GM18907 (cell line): Measurements from ENCODE around the gene RSPH10B2.
"Not testable (repeated sequence)": the region's sequence is repeated elsewhere in the genome, so short reads cannot be mapped to it uniquely, and the experiment has no call there.

Experiments used
- ATAC-seq: cut with Tn5 transposase; IDR thresholded peaks from one replicate; pipeline ENCODE4 v1.9.1; 2021; ENCODE audit warnings: mild to moderate bottlenecking, moderate library complexity; ENCODE audit not compliant: unreplicated experiment

The RSPH10B2 gene

DNA sequence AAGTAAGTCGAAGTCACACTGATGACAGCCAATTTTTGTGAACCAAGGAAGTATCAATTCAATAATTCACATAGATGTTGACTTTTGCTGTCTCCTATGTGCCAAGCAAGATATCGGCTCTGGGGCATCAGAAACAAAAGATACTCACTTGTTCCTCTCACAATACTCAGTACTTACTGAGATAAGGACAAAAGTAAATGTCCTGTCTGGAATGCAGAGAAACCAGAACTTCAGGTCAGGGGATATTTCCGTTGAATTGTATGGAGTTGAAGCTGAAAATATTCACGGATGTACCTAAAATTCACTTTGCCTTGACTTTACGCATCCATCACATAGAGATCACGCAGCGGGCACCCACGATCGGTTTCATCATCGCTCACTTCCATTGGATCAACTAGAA, 83.2 kb downstream of the RSPH10B2 start:
- ATAC-seq = not testable (repeated sequence)

DNA sequence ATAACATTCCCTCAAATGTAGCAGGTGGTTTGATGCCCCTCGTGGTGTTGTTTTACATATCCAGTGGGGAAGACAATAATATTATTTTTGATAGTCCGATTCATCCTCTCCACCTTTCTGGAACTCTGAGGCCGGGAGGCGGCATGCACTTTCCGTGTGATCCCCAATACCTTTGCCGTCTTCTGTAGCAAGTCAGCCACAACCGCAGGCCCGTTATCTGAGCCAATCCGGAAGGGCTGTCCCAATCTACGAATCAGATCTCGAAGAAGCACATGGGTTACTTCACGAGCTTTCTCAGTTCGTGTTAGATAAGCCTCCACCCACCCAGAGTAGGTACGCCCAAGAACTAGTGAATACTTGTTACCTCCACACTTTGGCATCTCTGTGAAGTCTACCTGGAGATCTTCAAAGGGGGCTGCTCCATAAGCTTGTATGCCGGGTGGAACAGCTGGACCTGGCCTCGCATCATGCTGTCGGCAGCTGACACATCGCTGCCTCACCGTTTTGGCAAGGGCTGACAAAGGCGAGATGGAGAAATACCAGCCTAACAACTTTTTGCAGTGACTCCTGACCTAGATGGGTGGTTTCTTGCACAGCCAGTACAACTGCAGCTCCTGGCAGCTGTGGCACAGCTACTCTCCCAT, 88.5 kb downstream of the RSPH10B2 start:
- not testable (repeated sequence) for ATAC-seq

DNA sequence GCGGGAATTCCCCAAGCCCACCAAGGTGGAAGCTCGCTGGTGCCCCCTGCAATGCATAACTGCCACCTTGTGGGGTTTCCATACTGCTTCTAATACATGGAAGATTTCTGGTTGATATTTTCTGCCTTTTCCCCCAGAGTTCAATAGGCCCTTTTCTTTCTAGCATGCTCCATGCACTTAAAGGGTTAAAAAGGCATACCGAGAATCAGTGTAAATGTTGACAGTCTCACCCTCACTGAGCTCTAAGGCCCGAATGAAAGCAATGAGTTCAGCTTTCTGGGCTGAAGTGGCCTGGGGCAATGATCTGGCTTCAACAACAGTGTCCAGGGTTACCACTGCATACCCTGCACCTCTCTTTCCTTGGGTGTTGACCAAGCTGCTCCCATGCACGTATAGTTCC, 89.2 kb downstream of the RSPH10B2 start:
- not testable (repeated sequence) for ATAC-seq

DNA sequence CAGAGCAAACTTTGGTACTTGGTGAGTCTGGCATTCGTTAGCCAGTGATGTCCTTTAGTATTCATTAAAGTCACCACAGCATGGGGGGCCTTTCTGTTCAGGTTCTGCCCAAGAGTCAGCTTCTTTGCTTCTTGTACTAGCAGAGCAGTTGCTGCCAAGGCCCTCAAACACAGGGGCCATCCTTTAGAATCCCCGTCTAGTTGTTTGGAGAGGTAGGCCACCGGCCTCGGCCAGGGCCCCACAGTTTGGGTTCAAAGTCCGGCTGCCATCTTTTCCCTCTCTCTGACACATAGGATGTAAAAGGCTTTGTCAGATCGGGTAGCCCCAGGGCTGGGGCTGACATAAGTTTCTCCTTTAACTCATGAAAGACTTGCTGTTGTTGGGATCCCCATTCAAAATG, 89.8 kb downstream of the RSPH10B2 start:
- ATAC-seq = not testable (repeated sequence)

- ATAC-seq = not testable (repeated sequence)
These were observed 92.1 kb downstream of the RSPH10B2 start for GRCh38 chr7:6845971-6846449.

DNA sequence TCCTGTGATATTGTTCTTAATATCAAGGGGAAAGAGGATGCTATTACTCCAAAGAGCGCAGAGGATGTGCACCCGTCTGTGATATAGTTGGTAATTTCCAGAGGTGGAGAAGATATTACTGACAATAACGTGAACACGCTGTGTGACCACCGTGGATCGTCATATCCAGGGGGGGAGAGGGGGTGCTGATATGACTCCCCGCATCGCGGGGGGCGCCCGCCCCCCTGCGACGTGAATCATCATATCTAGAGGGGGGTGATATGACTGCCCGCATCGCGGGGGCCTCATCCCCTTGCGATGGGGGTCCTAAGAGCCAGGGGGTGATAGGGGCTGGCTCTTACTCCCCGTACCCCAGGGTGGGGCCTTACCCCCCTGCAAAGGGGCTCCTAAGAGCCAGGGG, 93.8 kb downstream of the RSPH10B2 start:
- ATAC-seq = not testable (repeated sequence)
